Activated naive CD4-positive, alpha-beta T cell (primary cell): ENCODE results near the gene MYH15.
A peak's percentile ranks its signal among the peaks of the same experiment; 100 is the strongest.

ENCODE experiments used
- DNase-seq, 4 experiments: peaks; one replicate each; lab custom pipeline; 2025; lab: John Stamatoyannopoulos, UW

Gene MYH15

GRCh38 chr3:108509871-108510270 lies 525 bp downstream of the MYH15 start:
- no peak for DNase-seq

DNA sequence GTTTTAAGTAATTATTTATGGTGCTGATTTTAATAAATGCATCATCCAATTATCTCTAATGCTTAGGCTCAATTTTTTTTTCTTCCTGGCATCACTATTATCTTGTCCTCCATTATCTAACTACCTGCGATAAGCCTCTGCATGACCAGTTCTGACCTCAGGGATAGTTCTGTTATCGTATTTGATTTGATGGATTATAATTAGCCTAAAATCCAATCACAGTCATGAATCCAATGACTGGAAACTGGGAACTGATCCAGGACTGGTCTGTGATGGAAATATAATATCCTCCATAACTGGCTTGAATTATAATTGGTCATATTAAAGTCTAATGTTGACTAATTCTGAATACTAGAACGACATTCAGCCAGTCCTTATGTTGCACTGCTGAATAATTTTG lies 1.1 kb downstream of the MYH15 start:
- no peak for DNase-seq

DNA sequence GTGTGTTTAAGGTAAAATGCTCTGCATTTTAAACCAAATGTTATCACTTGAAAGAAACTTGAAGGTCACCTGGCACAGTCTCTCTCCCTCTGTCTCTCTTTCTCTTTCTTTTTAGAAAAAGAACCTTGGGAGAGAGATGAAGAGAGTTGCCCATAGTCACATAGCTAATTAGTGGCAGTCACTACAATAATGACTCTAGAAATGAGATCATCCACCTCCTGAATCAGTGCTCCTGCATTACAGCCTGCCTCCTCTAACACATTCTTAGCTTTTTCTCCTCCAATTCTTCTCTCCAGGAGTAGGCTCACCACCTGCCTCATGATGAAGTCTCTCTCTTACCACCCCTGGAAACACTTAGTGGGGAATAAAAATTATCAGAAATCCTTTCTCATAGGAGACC lies 2.5 kb downstream of the MYH15 start:
- no peak for DNase-seq

- DNase-seq = no peak
These were observed 4.6 kb downstream of the MYH15 start for GRCh38 chr3:108505811-108506210.

DNA sequence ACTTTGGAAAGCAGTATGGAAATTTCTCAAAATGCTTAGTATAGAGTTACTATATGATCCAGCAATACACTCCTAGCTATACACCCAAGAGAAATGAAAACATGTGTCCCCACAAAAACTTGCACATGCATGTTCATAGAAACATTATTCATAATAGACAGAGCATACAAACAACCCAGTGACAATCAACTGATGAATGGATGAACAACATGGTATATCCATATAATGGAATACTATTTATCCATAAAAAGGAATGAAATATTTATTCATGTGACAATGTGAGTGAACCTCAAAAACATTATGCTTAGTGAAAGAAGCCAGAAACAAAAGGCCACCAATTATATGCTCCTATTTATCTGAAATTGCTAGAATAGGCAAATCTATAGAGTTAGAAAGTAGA lies 6.7 kb downstream of the MYH15 start:
- no peak for DNase-seq

DNA sequence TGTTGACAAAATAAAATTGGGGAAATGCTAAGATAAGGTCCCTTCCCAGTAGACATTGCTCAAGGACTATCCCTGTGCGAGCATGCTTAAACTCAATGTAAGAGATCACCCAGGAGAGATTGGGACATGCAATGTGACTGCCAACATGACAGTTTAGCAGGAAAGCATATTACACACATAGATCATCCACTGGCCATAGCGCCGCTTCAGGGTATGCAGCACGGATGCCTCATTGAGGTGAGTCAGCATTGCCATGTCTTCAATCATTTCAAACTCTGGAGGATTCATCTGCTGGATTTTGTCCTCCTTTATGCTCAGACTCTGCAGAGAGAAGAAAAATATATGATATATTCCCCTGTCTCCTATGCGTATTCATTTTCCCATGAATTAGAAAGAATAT lies 8.9 kb downstream of the MYH15 start:
- DNase-seq = no peak

GRCh38 chr3:108500728-108501127 lies 9.7 kb downstream of the MYH15 start:
- no peak for DNase-seq

GRCh38 chr3:108497271-108497670 lies 13.1 kb downstream of the MYH15 start:
- DNase-seq = no peak

- DNase-seq = no peak
These were observed 14.7 kb downstream of the MYH15 start for GRCh38 chr3:108495717-108496116.

DNA sequence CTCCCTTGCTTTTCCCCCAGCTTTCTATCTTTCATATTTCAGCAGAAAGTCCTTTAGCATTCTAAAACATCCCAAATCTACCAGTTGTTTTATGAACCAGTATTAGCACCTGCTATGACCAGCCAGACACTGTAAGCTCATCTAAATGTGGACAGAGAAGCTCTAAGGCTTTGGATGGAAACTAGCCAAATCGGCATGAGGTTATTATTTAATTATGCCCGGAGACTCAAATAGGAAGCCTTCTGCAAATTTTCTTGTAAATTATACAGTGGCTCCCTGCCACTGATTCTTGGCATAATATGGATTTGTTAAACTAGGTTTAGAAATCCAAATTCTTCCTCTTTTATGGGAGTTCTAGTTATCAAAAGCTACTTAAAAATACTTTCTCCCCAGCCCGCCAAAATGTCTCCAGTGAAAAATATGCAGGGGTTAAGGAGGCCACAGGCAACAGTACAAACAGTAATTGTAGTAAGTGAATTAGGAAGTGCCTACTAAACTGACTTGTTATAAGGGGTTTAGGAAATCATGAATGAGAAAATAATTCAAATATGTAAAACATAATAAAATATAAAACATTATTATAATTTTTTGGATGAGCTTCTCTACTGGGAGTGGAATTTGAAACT lies 15.4 kb downstream of the MYH15 start:
- DNase-seq = no peak

DNA sequence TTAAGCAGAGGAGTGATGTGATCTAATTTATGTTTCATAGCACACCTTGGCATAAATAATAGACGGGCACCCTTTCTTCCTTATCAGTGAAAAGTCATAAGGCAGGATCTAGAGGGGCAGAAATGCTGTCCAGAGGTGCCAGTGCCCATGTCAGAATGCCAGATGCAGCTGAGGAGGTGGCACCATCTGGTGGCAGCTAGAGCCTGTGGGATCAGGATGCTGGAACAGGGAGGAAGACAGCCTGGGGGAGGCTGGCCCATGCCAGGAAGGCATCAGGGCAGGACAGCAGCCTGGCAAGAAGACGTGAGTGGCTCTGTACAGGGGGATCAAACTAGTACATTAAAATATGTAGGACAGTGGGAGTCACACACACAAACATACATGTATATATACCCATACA lies 16.5 kb downstream of the MYH15 start:
- no peak for DNase-seq

- DNase-seq = no peak
These were observed 18.9 kb downstream of the MYH15 start for GRCh38 chr3:108491456-108491855.

DNA sequence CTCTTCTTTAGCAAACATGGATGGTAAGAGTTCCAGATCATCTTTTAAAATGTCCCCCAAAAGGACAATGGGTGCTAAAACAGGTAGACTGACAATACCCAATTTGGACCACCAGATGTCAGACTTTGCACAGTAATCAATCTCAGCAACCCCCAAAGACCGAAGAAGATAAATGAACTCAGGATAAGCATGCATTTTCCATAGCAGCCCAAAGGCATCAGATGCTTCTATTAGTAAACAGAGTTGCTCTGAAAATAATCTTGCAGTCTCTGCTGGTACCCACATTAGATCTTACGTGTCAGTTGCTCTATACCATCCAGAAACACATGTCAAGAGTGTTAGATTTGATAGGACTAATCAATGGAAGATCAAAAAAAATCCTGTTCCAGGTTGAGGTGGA lies 20.6 kb downstream of the MYH15 start:
- DNase-seq = no peak

DNA sequence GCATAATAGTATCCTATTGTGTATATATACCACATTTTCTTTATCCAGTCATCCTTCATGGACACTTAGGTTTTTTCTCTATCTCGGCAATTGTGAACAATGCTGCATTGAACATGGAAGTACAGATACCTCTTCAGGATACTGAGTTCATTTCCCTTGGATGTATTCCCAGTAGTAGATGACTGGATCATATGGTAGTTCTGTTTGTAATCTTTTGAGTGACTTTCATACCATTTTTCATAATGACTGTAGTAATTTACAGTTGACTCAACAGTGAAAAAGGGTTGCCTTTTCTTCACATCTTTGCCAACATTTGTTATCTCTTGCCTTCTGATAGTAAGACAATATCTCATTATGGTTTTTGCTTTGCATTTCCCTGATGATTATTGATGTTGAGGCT lies 21.8 kb downstream of the MYH15 start:
- DNase-seq = no peak

DNA sequence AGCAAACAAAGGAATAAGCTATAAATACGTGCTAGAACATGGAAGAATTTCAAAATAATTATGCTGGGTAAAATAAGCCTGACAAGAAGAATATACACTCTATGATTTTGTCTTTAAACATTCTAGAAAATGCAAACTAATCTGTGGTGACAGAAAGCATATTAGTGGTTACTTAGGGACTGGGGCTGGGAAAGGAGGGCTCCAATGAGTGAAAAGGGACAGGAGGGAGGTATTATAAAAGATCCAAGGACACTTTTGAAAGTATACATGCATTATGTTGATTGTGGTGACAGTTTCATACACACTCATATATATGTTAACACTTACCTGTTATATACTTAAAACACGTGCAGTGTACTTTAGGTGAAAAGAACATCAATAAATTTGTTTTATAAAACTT lies 23.0 kb downstream of the MYH15 start:
- DNase-seq = no peak

- DNase-seq = no peak
These were observed 23.5 kb downstream of the MYH15 start for GRCh38 chr3:108486941-108487340.

DNA sequence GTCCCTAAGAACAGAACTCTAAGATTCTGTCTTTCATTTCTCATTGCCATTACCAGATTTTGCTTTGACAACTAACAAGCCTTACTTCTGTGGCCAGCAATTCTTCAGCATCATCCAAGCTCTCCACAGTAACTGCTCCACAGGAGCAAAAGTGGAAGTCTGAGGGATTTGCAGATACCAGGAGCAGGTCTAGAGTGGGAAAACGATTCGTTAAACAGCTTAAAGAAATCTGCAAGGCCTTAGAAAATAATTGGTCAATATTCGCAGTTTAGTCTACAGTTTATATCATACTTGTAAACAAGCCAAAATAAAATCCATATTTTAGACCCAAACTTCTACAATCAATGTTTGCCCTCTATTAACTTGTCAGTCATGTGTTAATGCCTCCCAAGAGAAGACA lies 24.1 kb downstream of the MYH15 start:
- no peak for DNase-seq

GRCh38 chr3:108485146-108485545 lies 25.2 kb downstream of the MYH15 start:
- no peak for DNase-seq

GRCh38 chr3:108479224-108479623 lies 31.2 kb downstream of the MYH15 start:
- DNase-seq = no peak

DNA sequence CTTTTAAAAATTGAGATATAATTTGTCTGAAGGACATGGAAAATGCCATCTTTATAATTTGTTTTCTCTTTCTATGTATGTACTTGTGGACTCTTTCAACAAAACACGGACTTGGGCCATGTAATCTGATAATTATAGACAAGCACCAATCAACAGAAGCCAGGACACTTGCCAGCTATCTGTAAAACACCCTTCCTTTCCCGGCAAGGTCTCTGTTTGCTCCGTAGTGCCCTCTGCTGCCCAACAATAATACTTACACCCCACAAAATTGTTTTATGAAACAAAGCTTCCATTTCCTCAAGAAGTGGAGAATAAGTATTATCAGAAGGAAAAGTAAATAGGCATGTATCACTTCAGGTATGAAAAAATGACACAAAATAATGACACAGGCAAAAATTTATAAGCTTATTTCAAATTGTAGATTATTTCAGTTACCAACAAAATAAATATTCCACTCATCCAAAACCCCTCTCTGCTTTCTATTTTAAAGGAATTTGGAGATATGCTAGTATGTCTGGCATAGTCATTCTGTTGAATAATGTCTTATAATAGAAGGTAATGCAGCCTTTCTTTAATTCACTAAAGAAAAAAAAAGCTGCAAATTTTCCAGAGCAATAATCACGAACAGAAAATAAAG lies 32.8 kb downstream of the MYH15 start:
- peak; percentile 9 to 25 (median 15) for DNase-seq

DNA sequence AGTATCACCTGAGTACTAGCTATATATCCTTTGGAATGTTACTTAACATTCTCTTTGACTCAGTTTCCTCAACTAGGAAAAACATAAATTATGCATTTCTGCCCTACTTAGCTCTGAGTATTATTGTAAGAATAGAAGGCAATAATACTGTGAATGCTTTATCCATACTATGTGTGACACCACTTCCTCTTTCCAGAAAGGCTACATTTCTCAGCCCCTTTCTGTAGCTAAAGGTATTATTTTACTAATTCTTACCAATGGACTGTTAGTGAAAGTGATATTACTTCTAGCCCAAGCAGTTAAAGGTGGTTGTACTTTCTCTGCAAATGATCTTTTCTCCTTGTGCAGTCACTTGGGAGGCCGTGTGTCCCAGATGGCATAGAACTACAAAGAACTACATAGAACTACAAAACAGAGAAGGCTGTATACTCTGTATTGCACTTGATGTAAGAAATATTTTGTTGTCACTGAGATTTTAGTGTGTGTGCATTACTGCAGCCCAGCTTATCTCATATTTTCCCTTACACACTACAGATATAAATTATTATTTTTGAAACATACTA lies 35.1 kb downstream of the MYH15 start:
- DNase-seq = no peak

DNA sequence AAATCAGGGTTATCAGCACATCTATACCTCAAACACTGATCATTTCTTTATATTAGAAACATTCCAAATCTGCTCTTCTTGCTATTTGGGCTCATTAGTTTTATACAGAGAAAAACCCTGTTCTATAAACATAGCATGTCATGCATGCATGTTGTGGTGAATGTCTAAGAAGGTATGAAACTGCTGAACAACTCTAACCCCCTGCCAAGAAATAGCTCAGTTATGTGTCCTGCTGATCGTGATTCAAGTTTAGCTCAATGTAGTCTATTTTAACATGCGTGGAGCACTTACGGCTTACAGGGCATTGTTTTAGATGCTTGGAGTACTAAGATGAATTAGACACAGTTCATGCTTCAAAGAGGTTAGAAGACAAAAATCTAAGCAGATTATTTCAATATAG lies 35.8 kb downstream of the MYH15 start:
- DNase-seq = no peak

- no peak for DNase-seq
These were observed 36.7 kb downstream of the MYH15 start for GRCh38 chr3:108473711-108474110.
